ENCODE results near the gene AQP5.

Gene AQP5

DNA sequence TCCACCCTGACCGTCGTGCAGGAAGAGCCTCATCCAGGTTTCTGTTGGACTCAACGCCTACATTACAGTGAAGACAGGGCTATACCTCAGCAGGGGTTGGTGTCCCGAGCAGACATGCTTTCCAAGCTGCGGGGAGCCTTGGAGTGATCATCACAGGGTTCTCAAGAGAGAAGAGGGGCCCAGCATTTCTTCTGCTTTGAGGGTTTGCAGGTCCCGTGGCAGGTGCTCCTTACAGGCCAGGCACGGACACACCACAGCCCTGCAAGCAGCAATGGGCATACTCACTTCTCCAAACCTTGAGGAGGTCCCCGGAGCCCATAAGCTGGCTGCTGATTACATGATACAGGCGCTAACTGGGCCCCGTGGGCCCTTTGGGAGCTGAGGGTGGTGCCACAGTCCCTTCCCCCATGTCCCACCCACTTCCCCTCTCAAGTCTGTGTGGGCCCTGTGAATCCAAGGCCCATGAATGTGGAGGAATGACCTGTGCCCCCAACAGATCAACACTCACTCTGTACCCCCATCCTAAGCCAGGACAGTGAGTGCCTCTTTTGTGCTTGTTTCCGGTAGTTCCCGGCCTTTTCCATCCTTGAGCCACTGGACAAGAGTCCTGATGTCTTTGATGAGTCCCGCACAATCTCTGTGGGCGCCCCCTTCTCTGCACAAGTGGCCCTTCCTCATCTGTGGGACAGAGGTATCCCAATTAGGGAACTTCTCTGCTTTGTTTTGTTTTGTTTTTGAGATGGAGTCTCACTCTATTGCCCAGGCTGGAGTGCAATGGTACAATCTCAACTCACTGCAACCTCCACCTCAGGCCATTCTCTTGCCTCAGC is 10.0 kb upstream of the AQP5 start:
- DNase-seq: no peak

- DNase-seq: no peak
Observed at GRCh38 chr12:49952391-49953055, 9.1 kb upstream of the AQP5 start.

DNA sequence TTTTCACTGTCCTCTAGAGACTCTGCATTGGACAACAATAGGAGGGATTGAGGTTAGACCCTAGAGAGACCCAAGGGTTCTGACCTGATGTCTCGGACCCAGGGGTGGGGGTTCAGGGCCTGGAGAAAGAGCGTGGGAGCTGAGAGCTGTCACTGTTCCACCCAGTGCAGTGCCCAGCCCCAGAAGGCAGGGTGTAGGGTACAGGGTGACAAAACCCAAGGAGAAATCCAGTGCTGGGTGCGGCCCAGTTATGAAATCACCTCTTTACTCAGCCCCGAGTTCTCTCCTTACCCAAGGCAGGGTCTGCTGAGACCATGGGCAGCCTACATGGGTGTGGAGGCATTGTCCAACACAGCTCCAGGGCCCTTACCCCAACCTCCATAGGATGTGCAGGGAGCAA is 8.5 kb upstream of the AQP5 start:
- DNase-seq: no peak

DNA sequence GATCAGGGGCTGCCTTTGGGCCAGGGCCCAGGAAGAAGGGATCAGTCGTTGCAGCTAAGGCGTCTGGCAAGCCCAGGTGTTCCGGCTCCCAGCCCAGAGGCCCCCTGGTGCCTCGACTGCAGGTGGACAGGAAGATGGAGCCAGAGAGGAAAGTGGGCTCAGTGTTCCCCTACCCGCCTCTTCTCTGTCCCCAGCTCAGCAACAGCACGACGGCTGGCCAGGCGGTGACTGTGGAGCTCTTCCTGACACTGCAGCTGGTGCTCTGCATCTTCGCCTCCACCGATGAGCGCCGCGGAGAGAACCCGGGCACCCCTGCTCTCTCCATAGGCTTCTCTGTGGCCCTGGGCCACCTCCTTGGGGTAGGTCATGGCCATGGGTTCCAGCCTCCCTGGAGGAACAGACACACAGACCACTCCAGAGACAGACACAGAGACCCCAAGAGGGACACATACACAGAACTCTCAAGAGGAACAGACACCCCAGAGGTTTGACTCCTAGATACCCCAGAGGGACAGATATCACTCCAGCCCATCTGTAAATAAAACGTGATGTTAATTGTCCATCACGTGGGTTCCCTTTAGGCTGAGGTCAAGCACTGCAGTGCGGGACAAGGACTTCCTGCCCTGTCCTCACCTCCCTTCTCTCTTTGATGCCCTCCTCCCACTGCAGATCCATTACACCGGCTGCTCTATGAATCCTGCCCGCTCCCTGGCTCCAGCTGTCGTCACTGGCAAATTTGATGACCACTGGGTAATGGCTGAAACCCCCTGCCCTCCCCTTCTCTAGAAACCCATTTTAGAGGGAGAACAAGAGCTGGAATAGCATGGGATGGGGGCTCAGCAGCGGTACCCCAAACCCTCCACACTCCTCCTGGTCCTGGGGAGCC is 7.5 kb upstream of the AQP5 start:
- DNase-seq: no peak

GRCh38 chr12:49954863-49955830 is 6.5 kb upstream of the AQP5 start:
- DNase-seq: no peak

- DNase-seq: no peak
Observed at GRCh38 chr12:49955899-49956662, 5.6 kb upstream of the AQP5 start.

- DNase-seq: no peak
Observed at GRCh38 chr12:49956663-49957569, 4.8 kb upstream of the AQP5 start.

- DNase-seq: no peak
Observed at GRCh38 chr12:49957570-49957967, 4.1 kb upstream of the AQP5 start.

- no peak for DNase-seq
Observed at GRCh38 chr12:49959685-49960473, 1.8 kb upstream of the AQP5 start.

- no peak for DNase-seq
Observed at GRCh38 chr12:49960474-49961110, 1.1 kb upstream of the AQP5 start.

DNA sequence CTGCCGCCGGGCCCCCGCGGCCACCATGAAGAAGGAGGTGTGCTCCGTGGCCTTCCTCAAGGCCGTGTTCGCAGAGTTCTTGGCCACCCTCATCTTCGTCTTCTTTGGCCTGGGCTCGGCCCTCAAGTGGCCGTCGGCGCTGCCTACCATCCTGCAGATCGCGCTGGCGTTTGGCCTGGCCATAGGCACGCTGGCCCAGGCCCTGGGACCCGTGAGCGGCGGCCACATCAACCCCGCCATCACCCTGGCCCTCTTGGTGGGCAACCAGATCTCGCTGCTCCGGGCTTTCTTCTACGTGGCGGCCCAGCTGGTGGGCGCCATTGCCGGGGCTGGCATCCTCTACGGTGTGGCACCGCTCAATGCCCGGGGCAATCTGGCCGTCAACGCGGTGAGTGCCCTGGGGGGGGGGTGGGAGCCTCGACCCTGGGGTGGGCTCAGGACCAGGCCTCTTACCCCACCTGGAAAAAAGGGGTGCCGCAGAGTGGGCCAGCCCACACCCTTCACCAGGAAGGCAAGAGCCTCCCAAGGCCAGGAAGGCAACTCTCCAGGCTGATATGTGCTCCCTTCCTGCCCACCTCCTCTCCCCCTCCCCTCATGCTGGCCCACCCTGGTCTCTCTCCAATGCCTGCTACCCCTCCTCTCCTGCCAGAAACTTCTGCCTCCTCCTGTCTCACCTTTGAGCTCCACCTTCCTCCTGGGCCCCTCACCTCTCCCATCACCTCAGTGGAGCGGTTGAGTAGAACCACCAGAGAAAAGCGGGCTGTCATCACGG is 507 bp downstream of the AQP5 start:
- DNase-seq: no peak

DNA sequence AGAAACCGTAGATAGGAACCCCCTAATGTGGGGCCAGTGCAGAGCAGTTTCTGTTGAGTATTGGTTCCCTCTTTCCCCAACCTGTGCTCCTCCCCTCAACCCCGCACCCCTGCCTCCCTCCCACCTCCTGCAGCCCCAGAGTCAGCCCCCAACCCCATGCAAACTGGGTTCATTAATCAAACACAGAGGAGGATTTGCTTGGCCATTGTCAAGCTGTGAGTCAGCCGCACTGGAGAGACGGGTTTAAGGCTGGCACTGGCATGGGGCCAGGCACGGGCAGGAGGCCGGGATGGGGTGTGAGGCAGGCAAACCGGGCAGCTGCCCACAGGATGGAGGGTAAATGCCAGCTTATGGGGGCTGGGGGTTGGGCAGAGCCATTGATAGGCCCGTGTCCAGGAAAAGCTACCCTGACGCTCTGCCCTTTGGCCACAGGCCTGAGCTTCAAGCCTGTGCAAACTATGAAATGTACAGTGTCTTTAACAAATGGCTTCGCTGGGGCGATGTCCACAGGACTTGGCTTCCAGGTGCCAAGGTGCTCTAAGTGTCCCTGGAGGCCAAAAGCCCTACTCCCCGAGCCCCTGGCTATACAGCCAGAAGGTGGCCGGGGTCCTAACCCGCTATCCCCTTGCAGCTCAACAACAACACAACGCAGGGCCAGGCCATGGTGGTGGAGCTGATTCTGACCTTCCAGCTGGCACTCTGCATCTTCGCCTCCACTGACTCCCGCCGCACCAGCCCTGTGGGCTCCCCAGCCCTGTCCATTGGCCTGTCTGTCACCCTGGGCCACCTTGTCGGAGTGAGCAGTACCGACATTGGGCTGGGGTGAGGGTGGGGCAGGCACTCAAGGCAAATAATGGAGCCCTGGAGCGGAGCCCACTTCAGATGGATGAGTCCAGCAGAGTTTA is 1.4 kb downstream of the AQP5 start:
- DNase-seq: no peak

DNA sequence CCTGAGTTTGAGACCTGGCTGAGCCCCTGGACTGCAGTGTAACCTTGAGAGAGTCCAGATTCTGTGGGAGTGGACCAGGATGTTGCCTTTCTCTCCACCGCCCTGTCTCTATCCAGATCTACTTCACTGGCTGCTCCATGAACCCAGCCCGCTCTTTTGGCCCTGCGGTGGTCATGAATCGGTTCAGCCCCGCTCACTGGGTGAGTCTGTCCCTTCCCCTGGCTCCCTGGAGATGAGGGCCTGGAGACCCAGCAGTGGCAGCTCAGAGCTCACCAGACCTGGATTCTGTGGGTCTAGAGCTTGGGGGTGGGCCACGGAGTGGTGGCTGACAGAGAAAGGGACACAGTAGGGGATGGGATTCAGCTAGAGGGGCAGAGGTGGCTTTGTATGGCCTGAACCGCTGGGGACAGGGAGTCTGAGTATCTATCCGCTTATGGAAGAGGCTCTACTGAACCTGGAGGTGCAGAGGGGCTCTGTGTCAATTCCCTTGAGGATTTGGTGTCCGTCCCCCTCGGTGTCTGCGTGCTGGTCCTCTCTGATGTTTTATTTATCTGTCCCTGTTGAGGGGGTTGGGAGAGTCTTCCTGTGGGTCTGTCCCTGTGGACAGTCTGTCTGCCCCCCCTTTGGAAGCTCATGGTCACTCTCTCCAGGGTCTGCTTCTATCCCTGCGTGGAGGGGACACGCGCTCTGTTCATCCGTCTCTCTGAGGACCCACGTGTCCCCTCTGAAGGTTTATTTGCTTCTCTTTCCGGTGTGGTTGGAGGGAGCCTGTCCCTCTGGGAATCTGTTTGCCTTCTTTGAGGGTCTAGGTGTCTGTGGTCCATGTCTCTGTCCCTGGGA is 2.5 kb downstream of the AQP5 start:
- no peak for DNase-seq

DNA sequence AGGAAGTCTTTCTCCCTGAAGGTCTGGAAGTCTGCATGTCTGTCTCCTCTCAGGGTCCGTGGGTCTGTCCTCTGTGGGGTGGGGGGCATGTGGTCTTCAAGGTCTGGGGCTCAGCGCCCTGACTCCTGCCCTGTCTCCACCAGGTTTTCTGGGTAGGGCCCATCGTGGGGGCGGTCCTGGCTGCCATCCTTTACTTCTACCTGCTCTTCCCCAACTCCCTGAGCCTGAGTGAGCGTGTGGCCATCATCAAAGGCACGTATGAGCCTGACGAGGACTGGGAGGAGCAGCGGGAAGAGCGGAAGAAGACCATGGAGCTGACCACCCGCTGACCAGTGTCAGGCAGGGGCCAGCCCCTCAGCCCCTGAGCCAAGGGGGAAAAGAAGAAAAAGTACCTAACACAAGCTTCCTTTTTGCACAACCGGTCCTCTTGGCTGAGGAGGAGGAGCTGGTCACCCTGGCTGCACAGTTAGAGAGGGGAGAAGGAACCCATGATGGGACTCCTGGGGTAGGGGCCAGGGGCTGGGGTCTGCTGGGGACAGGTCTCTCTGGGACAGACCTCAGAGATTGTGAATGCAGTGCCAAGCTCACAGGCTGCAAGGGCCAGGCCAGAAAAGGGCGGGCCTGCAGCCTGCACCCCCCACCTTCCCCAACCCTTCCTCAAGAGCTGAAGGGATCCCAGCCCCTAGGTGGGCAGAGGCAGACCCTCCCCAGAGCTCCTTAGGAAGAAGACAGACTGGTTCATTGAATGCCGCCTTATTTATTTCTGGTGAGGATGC is 3.4 kb downstream of the AQP5 start:
- DNase-seq: no peak

- no peak for DNase-seq
Observed at GRCh38 chr12:49965836-49966235, 4.2 kb downstream of the AQP5 start.
